ENCODE measurements around the gene MDFIC. TPM values are rescaled to one million over a fixed set of nuclear protein-coding genes. Genes with fewer than 3 reads are reported as not detected.
A peak's percentile ranks its signal among the peaks of the same experiment; 100 is the strongest.

MDFIC gene
- total RNA-seq, 2 experiments from 2014 or later, result 25.9 to 27.1 TPM

GRCh38 chr7:114979803-114980507, 58.1 kb downstream of the MDFIC start:
- Mint-ChIP-seq H3K4me3 (no peak overlapping the region), H3K36me3 (ENCODE audit: low read depth) (peaks cover 55% of the 10 kb centered on the region), H3K27me3 (no peaks in the 10 kb centered on the region), H3K4me1 (ENCODE audit: low read depth) (peaks cover 55% of the 10 kb centered on the region), H3K27ac (peak overlapping the region; percentile 42), H3K9me3 (no peaks in the 10 kb centered on the region)
- TF ChIP-seq CTCF (IDR thresholded peaks at IDR 0.05), result no peak
- no peaks in the 10 kb centered on the region for H3K27me3 ChIP-seq (ENCODE audit: control insufficient read depth in 1 of 2, insufficient read depth in 2 of 2, low read length in 2 of 2)
- H3K27ac ChIP-seq (ENCODE audit: low read depth in 1 of 2, low read length in 2 of 2), result no peak overlapping the region
- no peak overlapping the region for H3K4me3 ChIP-seq (ENCODE audit: low read length)
- no peak for ATAC-seq (ENCODE audit: poor library complexity)
- DNase-seq, result no peak
- ChIA-PET POLR2A (no interaction called here), CTCF (no interaction called here)
- peaks cover 34% of the 10 kb centered on the region for H3K36me3 ChIP-seq (ENCODE audit: insufficient read depth, low read length)
- no peaks in the 10 kb centered on the region for H3K9me3 ChIP-seq (ENCODE audit: control insufficient read depth in 1 of 2, insufficient read depth in 1 of 2, low read length in 2 of 2)
- H3K4me1 ChIP-seq (ENCODE audit: insufficient read depth, low read length), result peaks cover 7% of the 10 kb centered on the region
- intact Hi-C loops (cut with DNase I, micrococcal nuclease), result loop anchor here in 1 of 2 experiments (10.0 kb wide), 1 partner anchor 55 kb away; the partner anchor contains the start of gene MDFIC

GRCh38 chr7:114981323-114981722, 59.4 kb downstream of the MDFIC start:
- peaks cover 7% of the 10 kb centered on the region for H3K4me1 ChIP-seq (ENCODE audit: insufficient read depth, low read length)
- POLR2A ChIA-PET, result no interaction called here
- no peak overlapping the region for H3K27ac ChIP-seq (ENCODE audit: low read depth in 1 of 2, low read length in 2 of 2)
- Mint-ChIP-seq H3K9me3 (no peaks in the 10 kb centered on the region), H3K27me3 (no peaks in the 10 kb centered on the region), H3K4me1 (ENCODE audit: low read depth) (peaks cover 59% of the 10 kb centered on the region), H3K36me3 (ENCODE audit: low read depth) (peaks cover 69% of the 10 kb centered on the region), H3K4me3 (no peak overlapping the region), H3K27ac (peak overlapping the region; percentile 31)
- peaks cover 42% of the 10 kb centered on the region for H3K36me3 ChIP-seq (ENCODE audit: insufficient read depth, low read length)
- no peak overlapping the region for H3K4me3 ChIP-seq (ENCODE audit: low read length)
- no peak for TF ChIP-seq CTCF (IDR thresholded peaks at IDR 0.05)
- no peaks in the 10 kb centered on the region for H3K9me3 ChIP-seq (ENCODE audit: control insufficient read depth in 1 of 2, insufficient read depth in 1 of 2, low read length in 2 of 2)
- DNase-seq, result peak in 1 of 14 experiments; percentile 33
- intact Hi-C loops (cut with DNase I, micrococcal nuclease), result no loop called here
- no peak for ATAC-seq (ENCODE audit: poor library complexity)
- H3K27me3 ChIP-seq (ENCODE audit: control insufficient read depth in 1 of 2, insufficient read depth in 2 of 2, low read length in 2 of 2), result no peaks in the 10 kb centered on the region
- CTCF ChIA-PET, result interaction anchor here (1.0 kb wide), 1 partner anchor 12 kb away, joined by 3 read pairs; no protein-coding TSS in a partner anchor

- no peak for TF ChIP-seq CTCF (IDR thresholded peaks at IDR 0.05)
- Mint-ChIP-seq H3K27ac (no peak overlapping the region), H3K4me3 (no peak overlapping the region), H3K36me3 (ENCODE audit: low read depth) (peaks cover 67% of the 10 kb centered on the region), H3K4me1 (ENCODE audit: low read depth) (peaks cover 43% of the 10 kb centered on the region), H3K27me3 (no peaks in the 10 kb centered on the region), H3K9me3 (no peaks in the 10 kb centered on the region)
- Histone ChIP-seq H3K27me3 (ENCODE audit: control insufficient read depth in 1 of 2, insufficient read depth in 2 of 2, low read length in 2 of 2) (no peaks in the 10 kb centered on the region), H3K36me3 (ENCODE audit: insufficient read depth, low read length) (peaks cover 61% of the 10 kb centered on the region), H3K4me1 (ENCODE audit: insufficient read depth, low read length) (no peaks in the 10 kb centered on the region), H3K27ac (ENCODE audit: low read depth in 1 of 2, low read length in 2 of 2) (no peak overlapping the region), H3K4me3 (ENCODE audit: low read length) (no peak overlapping the region), H3K9me3 (ENCODE audit: control insufficient read depth in 1 of 2, insufficient read depth in 1 of 2, low read length in 2 of 2) (no peaks in the 10 kb centered on the region)
- ATAC-seq (ENCODE audit: poor library complexity), result no peak
- DNase-seq, result no peak
- CTCF ChIA-PET, result interaction anchor here (1.6 kb wide), 1 partner anchor 120 kb away, joined by 3 read pairs; no protein-coding TSS in a partner anchor
- intact Hi-C loops (cut with DNase I, micrococcal nuclease), result no loop called here
- POLR2A ChIA-PET, result no interaction called here
These were observed 63.3 kb downstream of the MDFIC start for GRCh38 chr7:114985116-114985715.

Measured in CD4-positive, alpha-beta T cell (primary cell).